ENCODE results near the gene ERC1.
A peak's percentile ranks its signal among the peaks of the same experiment; 100 is the strongest.

The ERC1 gene

DNA sequence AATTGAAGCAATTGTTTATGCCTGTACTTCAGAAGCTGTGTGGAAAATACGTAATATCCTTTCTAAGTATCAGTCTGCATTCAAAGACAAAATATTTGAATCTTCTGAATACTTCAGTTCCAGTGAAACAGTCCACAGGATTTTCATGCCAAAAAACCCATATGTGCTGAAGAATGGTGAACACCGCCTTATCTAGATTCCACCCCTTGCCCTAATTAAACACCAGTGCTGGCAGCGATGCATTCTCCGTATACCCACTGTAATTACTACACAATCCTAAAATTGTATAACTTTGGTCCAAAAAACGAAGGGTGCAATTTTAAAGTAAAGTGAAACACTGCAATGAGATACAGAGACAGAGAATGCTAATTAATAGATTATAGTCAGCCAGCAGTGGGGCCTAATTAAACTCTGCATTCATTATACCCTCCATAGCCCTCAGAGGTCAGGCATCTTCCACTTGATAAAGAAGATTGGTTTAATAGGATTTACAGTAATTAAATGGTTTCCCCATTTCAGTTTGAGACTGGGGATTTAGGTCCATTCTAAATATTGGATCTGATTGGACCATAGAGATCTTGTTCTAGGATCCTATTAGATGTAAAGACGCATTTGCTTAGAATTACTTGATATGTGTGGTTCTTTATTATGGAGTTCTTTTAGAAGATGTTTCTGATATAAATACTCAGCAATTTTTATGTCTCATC, 43.9 kb downstream of the ERC1 start:
- no peak overlapping the region for H3K4me3 ChIP-seq (replicated peaks; ENCODE audit: low read depth, low read length)
- TF ChIP-seq, protein P1, sequence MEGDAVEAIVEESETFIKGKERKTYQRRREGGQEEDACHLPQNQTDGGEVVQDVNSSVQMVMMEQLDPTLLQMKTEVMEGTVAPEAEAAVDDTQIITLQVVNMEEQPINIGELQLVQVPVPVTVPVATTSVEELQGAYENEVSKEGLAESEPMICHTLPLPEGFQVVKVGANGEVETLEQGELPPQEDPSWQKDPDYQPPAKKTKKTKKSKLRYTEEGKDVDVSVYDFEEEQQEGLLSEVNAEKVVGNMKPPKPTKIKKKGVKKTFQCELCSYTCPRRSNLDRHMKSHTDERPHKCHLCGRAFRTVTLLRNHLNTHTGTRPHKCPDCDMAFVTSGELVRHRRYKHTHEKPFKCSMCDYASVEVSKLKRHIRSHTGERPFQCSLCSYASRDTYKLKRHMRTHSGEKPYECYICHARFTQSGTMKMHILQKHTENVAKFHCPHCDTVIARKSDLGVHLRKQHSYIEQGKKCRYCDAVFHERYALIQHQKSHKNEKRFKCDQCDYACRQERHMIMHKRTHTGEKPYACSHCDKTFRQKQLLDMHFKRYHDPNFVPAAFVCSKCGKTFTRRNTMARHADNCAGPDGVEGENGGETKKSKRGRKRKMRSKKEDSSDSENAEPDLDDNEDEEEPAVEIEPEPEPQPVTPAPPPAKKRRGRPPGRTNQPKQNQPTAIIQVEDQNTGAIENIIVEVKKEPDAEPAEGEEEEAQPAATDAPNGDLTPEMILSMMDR (IDR thresholded peaks at IDR 0.05; ENCODE audit: low read depth, low read length, missing control alignments): no peak
- no peak for DNase-seq (ENCODE audit: extremely low read depth, low read depth)

DNA sequence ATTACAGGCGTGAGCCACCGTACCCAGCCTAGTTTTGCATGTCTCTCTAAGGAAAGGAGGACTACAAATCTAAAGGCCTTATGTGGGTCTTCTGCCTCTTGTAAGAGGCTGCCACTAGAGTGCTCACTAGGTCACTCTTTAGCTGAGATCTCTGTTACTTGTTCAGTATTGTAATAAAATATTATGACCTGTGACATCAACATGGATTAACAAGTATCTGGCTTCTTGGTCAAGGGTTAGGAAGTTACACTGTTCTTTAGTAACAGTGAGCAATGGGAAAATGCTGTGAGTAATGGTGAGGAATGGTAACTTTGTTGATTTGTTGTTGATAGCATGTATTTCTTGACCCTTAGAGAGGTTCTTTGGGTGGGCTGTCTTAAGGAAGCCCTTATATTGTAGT, 50.5 kb downstream of the ERC1 start:
- no peak for DNase-seq (ENCODE audit: extremely low read depth, low read depth)
- TF ChIP-seq, protein P1 (IDR thresholded peaks at IDR 0.05; ENCODE audit: low read depth, low read length, missing control alignments): no peak

DNA sequence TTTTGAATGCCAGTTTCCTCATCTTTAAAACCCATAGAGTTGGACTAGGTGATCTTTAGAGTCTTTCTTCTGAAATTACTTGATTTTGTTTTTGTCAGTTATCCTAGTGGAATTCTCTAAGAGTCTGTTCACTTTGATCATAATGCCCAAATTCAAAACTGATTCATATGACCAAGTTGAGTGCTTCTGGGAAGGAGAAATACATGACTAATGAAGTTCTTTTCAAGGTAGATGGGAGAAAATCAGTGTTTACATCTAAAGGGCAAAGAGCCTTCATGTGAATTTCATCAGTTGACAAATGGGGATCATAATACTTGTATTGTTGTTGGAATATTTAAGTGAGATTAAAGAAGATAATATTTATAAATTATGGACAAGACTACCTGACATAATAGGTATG, 53.2 kb downstream of the ERC1 start:
- no peak overlapping the region for H3K4me3 ChIP-seq (replicated peaks; ENCODE audit: low read depth, low read length)
- no peak for DNase-seq (ENCODE audit: extremely low read depth, low read depth)
- TF ChIP-seq, protein P1 (IDR thresholded peaks at IDR 0.05; ENCODE audit: low read depth, low read length, missing control alignments): no peak

More for the DNA sequence above, 50.5 kb downstream of the ERC1 start:
- H3K4me3 ChIP-seq (replicated peaks; ENCODE audit: low read depth, low read length): no peak overlapping the region

DNA sequence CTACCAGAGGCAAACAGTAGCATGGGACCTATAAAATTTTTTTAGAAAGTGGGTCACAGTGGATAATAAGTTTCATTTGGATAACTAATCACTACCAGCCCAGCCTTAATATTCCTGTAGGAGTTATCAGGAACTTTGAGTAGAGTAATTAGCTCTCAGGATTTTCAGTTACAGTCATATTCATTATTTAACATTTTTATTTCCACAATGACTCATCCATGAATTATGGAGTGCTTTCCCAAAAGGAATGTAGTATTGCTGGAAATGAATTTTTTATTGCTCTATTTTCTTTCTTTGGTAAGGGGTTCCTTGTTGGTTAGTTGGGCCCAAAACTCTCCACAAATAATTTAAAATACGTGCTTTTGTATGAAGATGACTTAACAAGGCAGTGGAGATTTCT, 53.7 kb downstream of the ERC1 start:
- TF ChIP-seq, protein P1 (IDR thresholded peaks at IDR 0.05; ENCODE audit: low read depth, low read length, missing control alignments): no peak
- no peak overlapping the region for H3K4me3 ChIP-seq (replicated peaks; ENCODE audit: low read depth, low read length)
- DNase-seq (ENCODE audit: extremely low read depth, low read depth): no peak

DNA sequence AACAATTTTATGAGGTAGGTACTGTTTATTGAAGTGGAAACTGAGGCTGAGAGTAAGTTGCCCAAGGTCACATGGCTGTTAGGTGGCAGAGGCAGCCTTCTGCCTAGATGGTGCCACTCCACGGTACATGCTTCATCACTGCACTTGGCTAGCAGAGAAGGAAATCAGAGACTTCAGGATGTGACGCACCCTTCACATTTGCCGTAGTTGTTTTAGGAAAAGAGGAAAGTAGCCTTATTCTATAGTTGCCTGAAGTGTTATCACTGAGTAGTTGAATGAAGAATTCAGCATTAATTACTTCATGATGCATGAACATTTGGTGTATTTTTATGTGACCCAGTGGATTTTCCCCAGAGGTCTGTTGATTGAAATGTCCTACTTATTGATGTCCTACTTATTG, 55.7 kb downstream of the ERC1 start:
- TF ChIP-seq, protein P1 (IDR thresholded peaks at IDR 0.05; ENCODE audit: low read depth, low read length, missing control alignments): no peak
- DNase-seq (ENCODE audit: extremely low read depth, low read depth): no peak
- H3K4me3 ChIP-seq (replicated peaks; ENCODE audit: low read depth, low read length): no peak overlapping the region

DNA sequence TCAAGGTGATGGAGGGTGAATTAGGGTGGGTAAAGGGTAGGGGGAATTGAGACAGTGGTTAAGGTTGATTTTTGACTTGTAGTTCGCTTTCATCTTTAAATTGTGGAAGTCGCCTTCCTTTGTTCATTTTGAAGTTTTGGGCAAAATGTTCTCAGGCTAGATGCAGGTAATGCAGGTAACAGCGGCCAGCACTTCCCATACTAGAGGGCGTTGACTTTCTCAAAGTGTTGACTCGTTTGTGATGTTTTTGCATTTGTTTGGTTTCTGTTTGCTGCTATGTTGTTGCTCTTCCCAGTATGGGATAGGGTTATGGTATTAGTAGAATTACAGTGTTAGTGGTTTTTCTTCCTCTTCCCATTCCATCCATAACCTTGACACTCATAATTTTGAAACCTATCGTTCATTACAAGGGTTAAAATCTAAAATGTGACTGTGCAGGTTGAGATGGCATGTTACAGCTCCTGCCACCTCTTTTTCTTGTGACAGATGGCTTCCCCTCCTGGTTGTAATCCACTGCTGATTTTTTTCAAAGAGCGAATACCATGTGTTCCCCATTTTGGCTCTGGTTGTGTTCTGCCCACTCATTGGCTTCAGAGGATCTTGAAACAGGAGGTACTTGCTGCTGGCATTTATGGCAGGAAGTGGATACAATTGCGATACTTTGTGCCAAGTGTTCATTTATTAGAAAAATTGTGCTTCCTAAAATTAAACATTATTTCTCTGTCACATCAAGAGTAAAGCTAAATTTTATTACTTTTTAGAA, 57.1 kb downstream of the ERC1 start:
- DNase-seq (ENCODE audit: extremely low read depth, low read depth): peak; percentile 16
- TF ChIP-seq, protein P1 (IDR thresholded peaks at IDR 0.05; ENCODE audit: low read depth, low read length, missing control alignments): no peak
- no peak overlapping the region for H3K4me3 ChIP-seq (replicated peaks; ENCODE audit: low read depth, low read length)

Measured in HFF-Myc (cell line).